ENCODE data around the gene LCN10. TPM values are rescaled to one million over a fixed set of nuclear protein-coding genes. Genes with fewer than 3 reads are reported as not detected.

Gene LCN10
- total and polyA plus RNA-seq, 9 of the 15 experiments (the other 6 are each of a cell fraction or from before 2014, with no cell fraction given) = 0.10 to 0.21 (median 0.14) TPM; not detected in 6

DNA sequence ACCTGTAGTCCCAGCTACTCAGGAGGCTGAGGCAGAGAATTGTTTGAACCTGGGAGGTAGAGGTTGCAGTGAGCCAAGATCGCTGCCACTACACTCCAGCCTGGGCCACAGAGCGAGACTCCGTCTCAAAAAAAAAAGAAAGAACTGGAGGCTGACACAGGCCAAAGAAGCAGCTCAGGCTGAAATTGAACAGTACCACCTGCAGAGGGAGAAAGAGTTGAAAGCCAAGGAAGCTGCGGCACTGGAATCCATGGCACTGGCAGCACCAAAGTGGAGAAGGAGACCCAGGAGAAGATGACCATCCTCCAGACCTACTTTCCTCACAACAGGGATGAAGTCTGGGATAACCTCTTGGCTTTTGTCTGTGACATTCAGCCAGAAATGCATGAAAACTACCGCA is 37.1 kb upstream of the LCN10 start:
- DNase-seq (ENCODE audit: extremely low read depth in 1 of 4, low spot score in 3 of 4) (no peak), ATAC-seq (peak; percentile 72), FAIRE-seq (no peak)
- Histone ChIP-seq H3K4me3 (no peak overlapping the region), H3K79me2 (ENCODE audit: control insufficient read depth, insufficient read depth, low read length) (no peaks in the 10 kb centered on the region), H2AFZ (ENCODE audit: low read depth, low read length) (peak overlapping the region; percentile 42), H3K9me1 (ENCODE audit: control insufficient read depth, insufficient read depth, low read length) (no peaks in the 10 kb centered on the region), H3K9me3 (replicated peaks; ENCODE audit: control insufficient read depth, insufficient read depth, low read depth, low read length) (no peaks in the 10 kb centered on the region), H3K27me3 (ENCODE audit: control insufficient read depth in 2 of 2, insufficient read depth in 2 of 2, low read length in 2 of 2) (no peaks in the 10 kb centered on the region), H3K27ac (ENCODE audit: extremely low read depth, low read depth, low read length) (no peak overlapping the region), H4K20me1 (replicated peaks; ENCODE audit: control insufficient read depth, insufficient read depth, low read length) (no peaks in the 10 kb centered on the region), H3K4me1 (replicated peaks in 1 of 2; ENCODE audit: control insufficient read depth in 2 of 2, insufficient read depth in 2 of 2, low read length in 2 of 2) (peaks cover 19 to 23% of the 10 kb centered on the region in 2 experiments; a peak in 4 of 5 replicates), H3K9ac (ENCODE audit: insufficient read depth in 1 of 2, low read depth in 2 of 2, low read length in 2 of 2) (no peak overlapping the region), H3K4me2 (ENCODE audit: insufficient read depth, low read length) (no peak overlapping the region), H3K36me3 (ENCODE audit: control insufficient read depth, insufficient read depth, low read length) (no peaks in the 10 kb centered on the region)
- ChIA-PET CTCF (ENCODE audit: low intra/inter-chr PET ratio) (no interaction called here), POLR2A (interaction anchor here (0.6 to 0.9 kb wide), 3 partner anchors 26 to 296 kb away, joined by 3 read pairs; no protein-coding TSS in a partner anchor)
- TF ChIP-seq SP1 (CRISPR knock-in tag; IDR thresholded peaks at IDR 0.05) = no peak
- no peak for TF ChIP-seq BRCA1 (IDR thresholded peaks at IDR 0.05)
- no peak for TF ChIP-seq BRCA1 (CRISPR knock-in tag; IDR thresholded peaks at IDR 0.05)
- TF ChIP-seq, protein P1, sequence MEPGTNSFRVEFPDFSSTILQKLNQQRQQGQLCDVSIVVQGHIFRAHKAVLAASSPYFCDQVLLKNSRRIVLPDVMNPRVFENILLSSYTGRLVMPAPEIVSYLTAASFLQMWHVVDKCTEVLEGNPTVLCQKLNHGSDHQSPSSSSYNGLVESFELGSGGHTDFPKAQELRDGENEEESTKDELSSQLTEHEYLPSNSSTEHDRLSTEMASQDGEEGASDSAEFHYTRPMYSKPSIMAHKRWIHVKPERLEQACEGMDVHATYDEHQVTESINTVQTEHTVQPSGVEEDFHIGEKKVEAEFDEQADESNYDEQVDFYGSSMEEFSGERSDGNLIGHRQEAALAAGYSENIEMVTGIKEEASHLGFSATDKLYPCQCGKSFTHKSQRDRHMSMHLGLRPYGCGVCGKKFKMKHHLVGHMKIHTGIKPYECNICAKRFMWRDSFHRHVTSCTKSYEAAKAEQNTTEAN (CRISPR knock-in tag; IDR thresholded peaks at IDR 0.05) = no peak
- no peak for TF ChIP-seq ZNF780A (CRISPR knock-in tag; IDR thresholded peaks at IDR 0.05)
- TF ChIP-seq, protein P2, sequence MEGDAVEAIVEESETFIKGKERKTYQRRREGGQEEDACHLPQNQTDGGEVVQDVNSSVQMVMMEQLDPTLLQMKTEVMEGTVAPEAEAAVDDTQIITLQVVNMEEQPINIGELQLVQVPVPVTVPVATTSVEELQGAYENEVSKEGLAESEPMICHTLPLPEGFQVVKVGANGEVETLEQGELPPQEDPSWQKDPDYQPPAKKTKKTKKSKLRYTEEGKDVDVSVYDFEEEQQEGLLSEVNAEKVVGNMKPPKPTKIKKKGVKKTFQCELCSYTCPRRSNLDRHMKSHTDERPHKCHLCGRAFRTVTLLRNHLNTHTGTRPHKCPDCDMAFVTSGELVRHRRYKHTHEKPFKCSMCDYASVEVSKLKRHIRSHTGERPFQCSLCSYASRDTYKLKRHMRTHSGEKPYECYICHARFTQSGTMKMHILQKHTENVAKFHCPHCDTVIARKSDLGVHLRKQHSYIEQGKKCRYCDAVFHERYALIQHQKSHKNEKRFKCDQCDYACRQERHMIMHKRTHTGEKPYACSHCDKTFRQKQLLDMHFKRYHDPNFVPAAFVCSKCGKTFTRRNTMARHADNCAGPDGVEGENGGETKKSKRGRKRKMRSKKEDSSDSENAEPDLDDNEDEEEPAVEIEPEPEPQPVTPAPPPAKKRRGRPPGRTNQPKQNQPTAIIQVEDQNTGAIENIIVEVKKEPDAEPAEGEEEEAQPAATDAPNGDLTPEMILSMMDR (IDR thresholded peaks at IDR 0.05 in 2 of 3, conservative IDR thresholded peaks at IDR 0.05 in 1 of 3; ENCODE audit: insufficient read depth in 2 of 3, low read depth in 1 of 3, low read length in 3 of 3) = peak in 2 of 3 experiments; percentile 22 to 30; a peak in 1 of 6 replicates
- TF ChIP-seq, protein P3, sequence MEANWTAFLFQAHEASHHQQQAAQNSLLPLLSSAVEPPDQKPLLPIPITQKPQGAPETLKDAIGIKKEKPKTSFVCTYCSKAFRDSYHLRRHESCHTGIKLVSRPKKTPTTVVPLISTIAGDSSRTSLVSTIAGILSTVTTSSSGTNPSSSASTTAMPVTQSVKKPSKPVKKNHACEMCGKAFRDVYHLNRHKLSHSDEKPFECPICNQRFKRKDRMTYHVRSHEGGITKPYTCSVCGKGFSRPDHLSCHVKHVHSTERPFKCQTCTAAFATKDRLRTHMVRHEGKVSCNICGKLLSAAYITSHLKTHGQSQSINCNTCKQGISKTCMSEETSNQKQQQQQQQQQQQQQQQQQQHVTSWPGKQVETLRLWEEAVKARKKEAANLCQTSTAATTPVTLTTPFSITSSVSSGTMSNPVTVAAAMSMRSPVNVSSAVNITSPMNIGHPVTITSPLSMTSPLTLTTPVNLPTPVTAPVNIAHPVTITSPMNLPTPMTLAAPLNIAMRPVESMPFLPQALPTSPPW (CRISPR knock-in tag; IDR thresholded peaks at IDR 0.05) = no peak
- BruUV-seq (replicated peaks) = no TSS peak
- intact Hi-C loops (cut with micrococcal nuclease) (loop anchor here (10.0 kb wide), 1 partner anchor 465 kb away; the partner anchor contains the start of gene TUBB4B), in situ Hi-C loops (cut with MboI) (loop anchor here (25.0 kb wide), 1 partner anchor 457 kb away; the partner anchor contains the start of genes CYSRT1, RNF224, SLC34A3 and TUBB4B)
- WGBS (ENCODE audit: insufficient coverage, low coverage, missing lambda C conversion rate) = 40% methylated on average over 5 of the region's 5 CpGs
